ENCODE data around the gene KCNA1. TPM values are rescaled to one million over a fixed set of nuclear protein-coding genes. Genes with fewer than 3 reads are reported as not detected.
"Not testable (repeated sequence)": the region's sequence is repeated elsewhere in the genome, so short reads cannot be mapped to it uniquely, and the experiment has no call there.

The KCNA1 gene
- total RNA-seq, 3 donors from 2014 or later = 0.05 to 6.7 TPM; not detected in 1

- H3K4me3 ChIP-seq = no peak overlapping the region
- no peaks in the 10 kb centered on the region for H3K9me3 ChIP-seq
- ATAC-seq = no peak
- no peak for DNase-seq
- intact Hi-C loops (cut with DNase I, micrococcal nuclease) = no loop called here
- no peaks in the 10 kb centered on the region for H3K36me3 ChIP-seq (ENCODE audit: low read depth)
- H3K4me1 ChIP-seq (ENCODE audit: low read depth) = no peaks in the 10 kb centered on the region
- no peak for TF ChIP-seq CTCF (IDR thresholded peaks at IDR 0.05)
These were observed 43.4 kb upstream of the KCNA1 start for GRCh38 chr12:4866299-4866698.

- H3K9me3 ChIP-seq = no peaks in the 10 kb centered on the region
- DNase-seq (no peak), ATAC-seq (no peak)
- H3K36me3 ChIP-seq (ENCODE audit: low read depth) = no peaks in the 10 kb centered on the region
- intact Hi-C loops (cut with DNase I, micrococcal nuclease) = no loop called here
- H3K4me1 ChIP-seq (ENCODE audit: low read depth) = no peaks in the 10 kb centered on the region
- H3K4me3 ChIP-seq = no peak overlapping the region
- no peak for TF ChIP-seq CTCF (IDR thresholded peaks at IDR 0.05)
These were observed 42.3 kb upstream of the KCNA1 start for GRCh38 chr12:4867384-4867783.

- Histone ChIP-seq H3K4me1 (ENCODE audit: low read depth) (no peaks in the 10 kb centered on the region), H3K4me3 (no peak overlapping the region), H3K9me3 (no peaks in the 10 kb centered on the region), H3K36me3 (ENCODE audit: low read depth) (no peaks in the 10 kb centered on the region)
- intact Hi-C loops (cut with DNase I, micrococcal nuclease) = no loop called here
- DNase-seq = no peak
- no peak for ATAC-seq
- TF ChIP-seq CTCF (IDR thresholded peaks at IDR 0.05) = no peak
These were observed 39.3 kb upstream of the KCNA1 start for GRCh38 chr12:4870423-4870822.

- Histone ChIP-seq H3K9me3 (no peaks in the 10 kb centered on the region), H3K4me1 (ENCODE audit: low read depth) (no peaks in the 10 kb centered on the region), H3K36me3 (ENCODE audit: low read depth) (no peaks in the 10 kb centered on the region), H3K4me3 (no peak overlapping the region)
- TF ChIP-seq CTCF (IDR thresholded peaks at IDR 0.05) = no peak
- DNase-seq (no peak), ATAC-seq (no peak)
- intact Hi-C loops (cut with DNase I, micrococcal nuclease) = no loop called here
These were observed 38.2 kb upstream of the KCNA1 start for GRCh38 chr12:4871514-4871913.

GRCh38 chr12:4873947-4874346 is 35.8 kb upstream of the KCNA1 start:
- H3K36me3 ChIP-seq (ENCODE audit: low read depth) = no peaks in the 10 kb centered on the region
- H3K9me3 ChIP-seq = no peaks in the 10 kb centered on the region
- TF ChIP-seq CTCF (IDR thresholded peaks at IDR 0.05) = no peak
- no peaks in the 10 kb centered on the region for H3K4me1 ChIP-seq (ENCODE audit: low read depth)
- no peak overlapping the region for H3K4me3 ChIP-seq
- intact Hi-C loops (cut with DNase I, micrococcal nuclease) = no loop called here
- no peak for ATAC-seq
- no peak for DNase-seq

- ATAC-seq (no peak), DNase-seq (no peak)
- no peaks in the 10 kb centered on the region for H3K4me1 ChIP-seq (ENCODE audit: low read depth)
- intact Hi-C loops (cut with DNase I, micrococcal nuclease) = no loop called here
- no peak overlapping the region for H3K4me3 ChIP-seq
- H3K9me3 ChIP-seq = peaks cover 4% of the 10 kb centered on the region
- H3K36me3 ChIP-seq (ENCODE audit: low read depth) = no peaks in the 10 kb centered on the region
- TF ChIP-seq CTCF (IDR thresholded peaks at IDR 0.05) = no peak
These were observed 35.0 kb upstream of the KCNA1 start for GRCh38 chr12:4874671-4875070.

- intact Hi-C loops (cut with DNase I, micrococcal nuclease); H3K4me3 ChIP-seq; H3K9me3 ChIP-seq; H3K36me3 ChIP-seq (ENCODE audit: low read depth); DNase-seq; H3K4me1 ChIP-seq (ENCODE audit: low read depth); ATAC-seq: not testable (repeated sequence)
These were observed 30.2 kb upstream of the KCNA1 start for GRCh38 chr12:4879481-4879880.

Data from mucosa of descending colon (tissue), 3 donors.